GM12873 (cell line): Measurements from ENCODE around the gene HSPA1B.

ENCODE experiments used
- TF ChIP-seq, protein P1 (sequence below): IDR thresholded peaks from 2 replicates; pipeline ENCODE4 v1.5.1; 2012; ENCODE audit warnings: low read depth, mild to moderate bottlenecking, moderate library complexity, low read length, control low read depth; ENCODE audit not compliant: insufficient read depth; ENCODE audit errors: missing control alignments

HSPA1B gene

DNA sequence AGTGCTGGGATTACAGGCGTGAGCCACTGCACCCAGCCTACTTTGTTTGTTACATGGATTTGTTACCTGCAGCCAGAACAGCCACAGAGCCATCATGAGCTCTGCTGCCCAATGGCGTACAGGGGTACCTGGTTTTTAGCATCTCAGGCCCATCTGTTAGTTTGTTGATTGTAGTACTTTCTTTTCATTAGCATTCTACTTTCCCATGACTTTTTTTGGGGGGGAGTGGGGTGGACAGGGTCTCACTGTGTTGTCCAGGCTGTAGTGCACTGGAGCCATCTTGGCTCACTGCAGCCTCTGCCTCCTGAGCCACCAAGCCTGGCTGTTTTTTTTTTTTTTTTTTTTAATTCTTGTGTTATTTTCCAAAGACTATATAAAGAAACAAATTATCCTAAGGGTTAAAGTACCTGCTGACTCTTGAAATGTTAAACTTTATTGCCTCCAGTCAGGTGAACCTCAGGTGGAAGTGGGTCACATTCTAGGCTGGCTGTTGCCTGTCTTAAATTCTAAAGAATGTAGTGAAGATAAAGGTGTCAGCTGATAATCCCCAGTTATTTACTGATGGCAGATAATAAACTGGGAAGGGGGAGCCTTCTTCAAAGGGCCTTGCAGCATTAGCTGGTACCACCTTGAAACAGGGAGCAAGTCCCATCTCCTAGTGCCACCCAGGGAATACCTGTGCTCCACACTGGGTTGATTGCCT is 19.9 kb downstream of the HSPA1B start:
- TF ChIP-seq, protein P1, sequence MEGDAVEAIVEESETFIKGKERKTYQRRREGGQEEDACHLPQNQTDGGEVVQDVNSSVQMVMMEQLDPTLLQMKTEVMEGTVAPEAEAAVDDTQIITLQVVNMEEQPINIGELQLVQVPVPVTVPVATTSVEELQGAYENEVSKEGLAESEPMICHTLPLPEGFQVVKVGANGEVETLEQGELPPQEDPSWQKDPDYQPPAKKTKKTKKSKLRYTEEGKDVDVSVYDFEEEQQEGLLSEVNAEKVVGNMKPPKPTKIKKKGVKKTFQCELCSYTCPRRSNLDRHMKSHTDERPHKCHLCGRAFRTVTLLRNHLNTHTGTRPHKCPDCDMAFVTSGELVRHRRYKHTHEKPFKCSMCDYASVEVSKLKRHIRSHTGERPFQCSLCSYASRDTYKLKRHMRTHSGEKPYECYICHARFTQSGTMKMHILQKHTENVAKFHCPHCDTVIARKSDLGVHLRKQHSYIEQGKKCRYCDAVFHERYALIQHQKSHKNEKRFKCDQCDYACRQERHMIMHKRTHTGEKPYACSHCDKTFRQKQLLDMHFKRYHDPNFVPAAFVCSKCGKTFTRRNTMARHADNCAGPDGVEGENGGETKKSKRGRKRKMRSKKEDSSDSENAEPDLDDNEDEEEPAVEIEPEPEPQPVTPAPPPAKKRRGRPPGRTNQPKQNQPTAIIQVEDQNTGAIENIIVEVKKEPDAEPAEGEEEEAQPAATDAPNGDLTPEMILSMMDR: no peak

- TF ChIP-seq, protein P1: no peak
These were observed 23.4 kb downstream of the HSPA1B start for GRCh38 chr6:31850765-31851484.

GRCh38 chr6:31851485-31851832 is 23.9 kb downstream of the HSPA1B start:
- TF ChIP-seq, protein P1: no peak

- TF ChIP-seq, protein P1: no peak
These were observed 31.2 kb downstream of the HSPA1B start for GRCh38 chr6:31858707-31859106.

DNA sequence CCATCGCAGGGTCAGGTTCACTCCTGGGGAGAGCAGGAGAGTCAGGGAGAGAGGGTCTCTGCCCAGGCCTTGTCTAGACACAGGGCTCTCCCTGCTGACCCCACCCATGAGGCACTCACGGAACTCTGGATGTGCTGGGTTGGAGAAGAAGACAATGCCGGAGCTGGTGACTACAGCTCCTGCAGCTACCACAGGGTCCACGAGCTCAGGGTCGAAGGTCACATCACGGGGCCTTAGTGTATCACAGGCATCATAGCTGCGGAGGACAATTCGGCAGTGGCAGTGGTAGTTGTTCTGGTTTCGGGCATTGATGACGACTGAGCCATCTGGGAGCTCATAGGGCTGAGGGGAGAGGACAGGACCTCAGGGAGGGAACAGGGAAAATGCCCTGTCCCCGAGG is 32.4 kb downstream of the HSPA1B start:
- TF ChIP-seq, protein P1: no peak

- TF ChIP-seq, protein P1: no peak
These were observed 32.8 kb downstream of the HSPA1B start for GRCh38 chr6:31860349-31860748.

DNA sequence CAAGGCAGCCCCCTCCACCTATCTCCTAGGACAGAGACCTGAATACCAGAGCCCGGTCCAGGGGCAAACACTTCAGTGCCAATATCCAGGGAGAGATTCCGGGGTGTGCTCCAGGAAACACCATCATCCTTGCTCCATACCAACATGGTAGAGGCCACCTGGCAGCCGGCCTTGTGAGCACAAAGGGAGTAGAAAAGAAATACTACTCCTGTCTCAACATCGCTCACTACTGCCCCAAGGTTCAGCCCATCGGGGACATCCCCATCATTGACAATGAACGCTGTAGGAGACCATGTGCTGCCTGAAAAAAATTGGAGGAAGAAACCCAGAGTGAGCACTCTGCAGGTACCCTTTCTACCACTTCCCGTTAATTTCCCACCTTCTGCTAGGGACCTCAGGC is 33.6 kb downstream of the HSPA1B start:
- TF ChIP-seq, protein P1: no peak
